ENCODE measurements around the gene PACSIN1.
"Not testable (repeated sequence)": the region's sequence is repeated elsewhere in the genome, so short reads cannot be mapped to it uniquely, and the experiment has no call there.

PACSIN1 gene

DNA sequence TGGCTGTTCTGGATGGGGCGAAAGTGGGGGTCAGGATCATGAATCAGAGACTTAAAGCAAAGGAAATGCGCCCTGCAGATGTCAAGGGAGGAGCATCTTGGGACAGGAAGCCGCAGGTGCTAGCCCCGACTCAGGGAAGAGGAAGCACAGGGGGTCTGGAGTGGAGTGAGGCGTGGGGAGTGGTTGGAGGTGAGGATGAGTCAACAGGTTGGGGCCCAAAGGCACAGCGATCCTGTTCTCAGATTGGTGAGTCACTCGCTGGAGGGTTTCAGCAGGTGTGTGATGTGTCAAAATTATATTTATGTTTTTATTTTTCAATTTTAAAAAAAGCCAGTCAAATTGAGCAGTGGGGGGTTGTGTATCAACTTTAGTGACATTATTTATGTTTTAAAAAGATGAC is 19.0 kb downstream of the PACSIN1 start:
- DNase-seq (ENCODE audit: low read depth in 2 of 2) = peak; percentile 50 to 63

DNA sequence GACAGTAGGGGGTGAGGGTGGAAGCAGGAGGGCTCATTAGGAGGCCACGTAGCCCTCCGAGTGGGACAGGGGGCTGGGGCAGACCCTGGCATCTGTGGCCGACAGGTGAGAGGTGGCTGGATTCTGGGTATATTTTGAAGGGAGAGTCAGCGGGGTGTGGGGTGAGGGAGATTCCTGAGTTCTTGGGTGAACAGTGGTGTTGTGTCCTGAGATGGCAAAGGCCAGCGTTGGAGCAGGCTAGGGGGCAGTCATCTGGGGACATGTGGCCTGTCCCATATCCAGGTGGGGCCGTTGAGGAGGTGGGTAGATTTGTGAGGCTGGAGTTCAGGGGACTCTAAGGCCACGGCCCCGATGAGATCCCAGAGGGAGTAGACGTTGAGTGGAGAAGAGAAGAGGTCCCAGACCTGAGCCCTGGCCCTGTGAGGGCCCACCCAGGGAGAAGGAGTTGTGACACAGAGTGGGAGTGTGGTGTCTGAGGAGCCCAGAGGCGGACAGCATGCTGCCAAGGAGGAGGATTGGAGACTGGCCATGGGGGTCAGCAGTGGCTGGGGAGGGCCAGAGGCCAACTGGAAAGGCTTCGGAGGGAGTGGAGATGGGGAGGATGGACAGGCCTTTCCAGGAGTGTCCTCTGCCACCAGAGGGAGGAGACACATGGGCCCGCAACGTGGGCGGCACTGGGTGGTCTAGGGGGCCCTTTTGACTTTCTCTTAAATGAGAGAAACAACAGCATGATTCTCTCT is 19.6 kb downstream of the PACSIN1 start:
- DNase-seq (ENCODE audit: low read depth in 2 of 2) = no peak

DNA sequence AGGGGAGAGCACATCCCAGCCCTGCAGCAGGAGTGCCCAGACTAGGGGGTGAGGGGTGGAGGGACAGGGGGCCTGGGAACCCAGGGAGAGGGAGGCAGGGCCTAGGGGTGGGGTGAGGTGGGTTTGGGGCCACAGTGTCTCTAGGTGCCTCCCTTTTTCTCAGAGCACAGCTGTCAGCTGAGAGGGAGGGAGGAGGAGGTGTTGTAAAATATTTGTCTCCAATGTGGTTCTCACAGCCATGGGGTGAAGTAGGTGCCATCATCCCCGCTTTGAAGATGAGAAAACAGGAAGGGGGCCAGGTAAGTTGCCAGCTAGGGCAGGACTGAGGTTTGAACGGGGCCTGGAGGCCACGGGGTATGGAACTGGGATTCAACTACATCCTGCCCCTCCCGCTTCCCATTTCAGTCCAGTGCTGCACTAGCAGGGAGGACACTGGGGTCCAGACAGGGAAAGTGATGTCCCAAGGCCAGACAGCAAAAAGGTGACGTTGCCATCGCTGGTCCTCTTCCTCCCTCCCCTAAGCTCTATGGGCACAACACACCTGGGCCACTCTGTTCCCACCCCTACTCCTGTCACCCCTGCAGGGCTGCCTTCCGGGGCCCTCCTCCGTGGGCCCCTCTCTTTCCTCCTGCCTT is 20.3 kb downstream of the PACSIN1 start:
- no peak for DNase-seq (ENCODE audit: low read depth in 2 of 2)

DNA sequence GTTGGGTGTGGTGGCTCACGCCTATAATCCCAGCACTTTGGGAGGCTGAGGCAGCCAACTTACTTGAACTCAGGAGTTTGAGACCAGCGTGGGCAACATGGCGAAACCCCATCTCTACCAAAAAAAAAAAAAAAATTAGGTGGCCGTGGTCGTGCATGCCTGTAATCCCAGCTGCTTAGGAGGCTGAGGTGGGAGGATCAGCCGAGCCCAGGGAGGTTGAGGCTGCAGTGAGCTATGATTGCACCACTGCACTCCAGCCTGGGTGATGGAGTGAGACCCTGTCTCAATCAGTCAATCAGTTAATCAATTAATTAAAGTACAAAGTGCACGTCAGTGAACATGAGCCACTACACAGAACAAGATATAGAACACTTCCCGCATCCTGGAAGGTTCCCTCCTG is 21.0 kb downstream of the PACSIN1 start:
- DNase-seq (ENCODE audit: low read depth in 2 of 2) = not testable (repeated sequence)

DNA sequence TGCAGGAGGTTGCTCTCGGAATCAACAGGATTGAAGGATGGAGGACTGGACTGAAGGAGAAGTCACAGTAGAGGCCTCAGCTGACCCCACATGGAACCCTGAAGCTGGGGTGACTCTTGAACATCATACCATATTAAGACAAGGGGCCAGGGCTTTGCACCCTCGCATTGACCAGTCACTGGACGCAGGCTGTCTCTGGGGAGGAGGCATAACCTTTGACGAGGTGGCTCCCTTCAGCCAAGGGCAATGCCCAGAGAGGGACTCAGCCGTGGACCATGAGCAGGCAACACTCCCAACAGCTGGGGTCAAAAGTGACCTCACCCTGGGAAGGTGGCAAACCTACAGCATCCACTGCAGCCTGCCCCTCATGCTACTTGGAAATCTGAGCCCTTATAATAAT is 21.7 kb downstream of the PACSIN1 start:
- DNase-seq (ENCODE audit: low read depth in 2 of 2) = no peak

GRCh38 chr6:34489207-34489805 is 23.4 kb downstream of the PACSIN1 start:
- DNase-seq (ENCODE audit: low read depth in 2 of 2) = no peak

GRCh38 chr6:34490390-34491090 is 24.7 kb downstream of the PACSIN1 start:
- DNase-seq (ENCODE audit: low read depth in 2 of 2) = no peak

GRCh38 chr6:34491091-34491430 is 25.2 kb downstream of the PACSIN1 start:
- DNase-seq (ENCODE audit: low read depth in 2 of 2) = no peak

DNA sequence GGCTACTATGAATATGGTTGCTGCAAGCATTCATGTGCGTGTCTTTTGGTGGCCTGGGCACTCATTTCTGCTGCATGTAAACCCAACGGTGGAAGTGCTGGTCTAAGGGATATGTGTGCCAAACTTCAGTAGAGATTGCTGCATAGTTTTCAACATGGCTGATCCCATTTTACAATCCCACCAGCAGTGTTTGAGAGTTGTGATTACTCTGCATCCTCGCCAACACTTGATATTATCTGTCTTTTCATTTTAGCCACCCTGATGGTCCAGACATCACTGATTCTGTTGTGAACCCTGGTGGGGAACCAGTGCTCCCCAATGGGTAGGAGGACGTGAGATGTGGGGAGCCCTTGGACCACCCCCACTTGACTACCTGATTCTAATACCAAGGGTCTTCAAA is 27.5 kb downstream of the PACSIN1 start:
- DNase-seq (ENCODE audit: low read depth in 2 of 2) = no peak

- no peak for DNase-seq (ENCODE audit: low read depth in 2 of 2)
Observed at GRCh38 chr6:34494973-34495372, 29.1 kb downstream of the PACSIN1 start.

DNA sequence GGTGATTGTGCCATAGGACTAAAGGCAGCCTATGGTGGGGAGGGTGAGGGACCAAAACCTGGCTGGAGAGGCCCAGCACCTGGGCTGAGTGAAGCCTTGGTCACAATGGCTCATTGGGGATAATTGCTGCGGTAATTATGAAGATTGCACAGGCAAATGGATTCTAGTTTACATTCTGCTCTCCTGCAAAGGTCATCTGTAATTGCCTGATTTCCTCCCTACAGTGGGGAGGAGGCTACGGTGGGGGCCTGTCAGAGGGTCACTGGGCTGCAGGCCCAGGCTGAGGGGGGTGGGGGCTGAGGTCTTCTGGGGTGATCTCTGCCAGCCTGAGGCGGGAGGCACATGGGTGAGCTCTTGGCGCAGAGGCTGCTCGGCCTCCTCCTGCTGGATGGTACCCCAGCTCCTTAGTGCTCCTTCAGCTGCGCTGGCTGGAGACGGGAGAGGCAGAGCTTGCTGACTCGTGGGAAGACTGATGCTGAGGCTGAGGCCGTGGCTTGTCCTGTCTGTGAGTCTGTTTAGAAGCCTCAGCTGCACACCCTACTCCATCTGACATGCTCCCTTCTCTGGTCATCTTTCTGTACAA is 30.3 kb downstream of the PACSIN1 start:
- DNase-seq (ENCODE audit: low read depth in 2 of 2) = no peak

- DNase-seq (ENCODE audit: low read depth in 2 of 2) = no peak
Observed at GRCh38 chr6:34497411-34497810, 31.5 kb downstream of the PACSIN1 start.

DNA sequence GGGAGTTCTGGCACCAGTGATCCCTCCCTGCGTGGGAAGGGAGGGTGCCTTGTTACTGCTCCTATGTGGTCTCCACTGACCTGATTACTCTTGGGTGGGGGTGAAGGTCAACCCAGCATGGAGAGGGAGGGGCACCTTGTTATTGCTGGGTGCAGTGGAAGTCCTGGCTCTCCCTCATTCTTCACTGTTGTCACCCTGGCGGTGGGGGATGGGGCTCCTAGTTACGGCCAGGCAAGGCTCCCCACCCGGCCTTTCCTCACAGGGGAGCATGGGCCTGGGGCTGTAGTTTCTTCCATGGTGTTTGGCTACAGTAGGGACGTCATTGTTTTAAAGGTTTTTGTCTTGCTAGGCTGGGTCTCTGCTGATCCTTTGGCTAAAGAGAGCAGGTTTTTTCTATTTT is 40.8 kb downstream of the PACSIN1 start:
- no peak for DNase-seq (ENCODE audit: low read depth in 2 of 2)

GRCh38 chr6:34508425-34508824 is 42.5 kb downstream of the PACSIN1 start:
- no peak for DNase-seq (ENCODE audit: low read depth in 2 of 2)

DNA sequence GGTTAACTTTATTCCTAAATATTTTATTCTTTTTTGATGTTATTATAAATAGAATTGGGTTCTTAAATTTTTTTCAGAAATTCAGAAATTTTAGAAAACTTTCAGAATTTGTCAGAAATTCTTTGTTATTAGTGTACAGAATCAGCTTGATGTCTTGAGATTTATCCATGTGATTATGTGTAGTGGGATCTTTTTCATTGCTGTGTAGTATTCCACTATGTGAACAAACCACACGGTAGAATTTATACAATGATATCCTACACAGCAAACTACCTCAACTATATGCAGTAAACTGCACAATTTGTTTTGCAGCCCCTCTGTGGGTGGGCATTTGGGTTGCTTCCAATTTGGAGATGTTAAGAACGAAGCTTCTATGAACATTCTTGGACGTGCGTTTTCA is 43.9 kb downstream of the PACSIN1 start:
- no peak for DNase-seq (ENCODE audit: low read depth in 2 of 2)

- no peak for DNase-seq (ENCODE audit: low read depth in 2 of 2)
Observed at GRCh38 chr6:34510299-34510698, 44.4 kb downstream of the PACSIN1 start.

GRCh38 chr6:34511214-34511914 is 45.5 kb downstream of the PACSIN1 start:
- DNase-seq (ENCODE audit: low read depth in 2 of 2) = no peak

- DNase-seq (ENCODE audit: low read depth in 2 of 2) = no peak
Observed at GRCh38 chr6:34511915-34512737, 46.2 kb downstream of the PACSIN1 start.

- DNase-seq (ENCODE audit: low read depth in 2 of 2) = no peak
Observed at GRCh38 chr6:34512738-34513115, 46.9 kb downstream of the PACSIN1 start.

GRCh38 chr6:34513646-34514045 is 47.8 kb downstream of the PACSIN1 start:
- DNase-seq (ENCODE audit: low read depth in 2 of 2) = no peak

DNA sequence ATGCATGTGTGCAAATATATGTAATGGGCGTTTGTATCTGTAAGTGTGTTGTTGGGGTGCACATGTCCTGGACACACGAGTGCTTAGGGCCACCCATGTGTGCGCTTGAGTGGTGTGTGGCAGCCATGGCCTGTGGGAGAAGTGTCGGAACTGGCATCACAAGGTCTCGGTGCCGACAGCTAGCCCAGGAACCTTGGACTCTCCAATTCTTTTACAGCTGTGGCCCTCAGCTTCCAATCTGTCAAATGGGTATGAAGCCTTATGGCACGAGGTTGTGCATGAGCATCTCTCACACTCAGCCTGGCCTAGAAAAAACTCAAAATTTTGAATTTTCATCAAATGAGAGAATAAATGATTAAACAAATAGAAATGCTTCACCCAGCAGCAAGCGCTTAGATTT is 48.2 kb downstream of the PACSIN1 start:
- no peak for DNase-seq (ENCODE audit: low read depth in 2 of 2)

Data from stimulated activated CD4-positive, alpha-beta T cell treated with anti-CD3 and anti-CD28 coated beads, Interleukin-4, amount 100 ng/mL, for 48 hours (primary cell).